SK-N-SH treated with all-trans-retinoic acid at 6 μM for 48 hours (cell line): ENCODE measurements around the gene CALU.

Source experiments
- ARNTL ChIP-seq: fragments of 450-650 bp; formaldehyde crosslinking; IDR thresholded peaks from 2 replicates; pipeline ENCODE4 v1.5.0; 2020; ENCODE audit warnings: low read depth, mild to moderate bottlenecking, moderate library complexity, borderline replicate concordance
- CSDC2 ChIP-seq: fragments of 250-450 bp; sonication (Bioruptor Pico); IDR thresholded peaks from 2 replicates; pipeline ENCODE4 v1.5.0; 2020; ENCODE audit warnings: mild to moderate bottlenecking, moderate library complexity
- OSR1 ChIP-seq: fragments of 250-450 bp; sonication (Bioruptor Pico); IDR thresholded peaks from 2 replicates; pipeline ENCODE4 v1.8.0; 2022; ENCODE audit warnings: moderate library complexity, mild to moderate bottlenecking, inconsistent platforms
- PPARA ChIP-seq: fragments of 250-450 bp; sonication (Bioruptor Pico); IDR thresholded peaks from 2 replicates; pipeline ENCODE4 v1.5.0; 2020; ENCODE audit warnings: mild to moderate bottlenecking, borderline replicate concordance
- SNAI2 ChIP-seq: fragments of 250-450 bp; sonication (Bioruptor Pico); IDR thresholded peaks from 2 replicates; pipeline ENCODE4 v1.5.0; 2020; ENCODE audit warnings: mild to moderate bottlenecking, moderate library complexity
- ZFP3 ChIP-seq: fragments of 250-450 bp; sonication (Bioruptor Pico); IDR thresholded peaks from 2 replicates; pipeline ENCODE4 v1.5.0; 2020; ENCODE audit warnings: mild to moderate bottlenecking, moderate library complexity
- ZFP30 ChIP-seq: fragments of 450-650 bp; formaldehyde crosslinking; IDR thresholded peaks from 2 replicates; pipeline ENCODE4 v1.5.0; 2022; ENCODE audit warnings: mild to moderate bottlenecking, moderate library complexity
- ZNF70 ChIP-seq: fragments of 450-650 bp; formaldehyde crosslinking; IDR thresholded peaks from 2 replicates; pipeline ENCODE4 v1.5.0; 2020; ENCODE audit warnings: mild to moderate bottlenecking, moderate library complexity
- TF ChIP-seq, protein P1 (sequence below): fragments of 250-450 bp; sonication (Bioruptor Pico); IDR thresholded peaks from 2 replicates; pipeline ENCODE4 v1.5.1; 2020; ENCODE audit warnings: low read depth, mild to moderate bottlenecking, moderate library complexity
- TF ChIP-seq, protein P2 (sequence below): fragments of 250-450 bp; sonication (Bioruptor Pico); IDR thresholded peaks from 2 replicates; pipeline ENCODE4 v1.8.0; 2020; ENCODE audit warnings: mild to moderate bottlenecking, moderate library complexity, borderline replicate concordance
- TF ChIP-seq, protein P3 (sequence below): fragments of 250-450 bp; sonication (Bioruptor Pico); IDR thresholded peaks from 2 replicates; pipeline ENCODE4 v1.8.0; 2021; ENCODE audit warnings: low read depth, mild to moderate bottlenecking, moderate library complexity, borderline replicate concordance

DNA sequence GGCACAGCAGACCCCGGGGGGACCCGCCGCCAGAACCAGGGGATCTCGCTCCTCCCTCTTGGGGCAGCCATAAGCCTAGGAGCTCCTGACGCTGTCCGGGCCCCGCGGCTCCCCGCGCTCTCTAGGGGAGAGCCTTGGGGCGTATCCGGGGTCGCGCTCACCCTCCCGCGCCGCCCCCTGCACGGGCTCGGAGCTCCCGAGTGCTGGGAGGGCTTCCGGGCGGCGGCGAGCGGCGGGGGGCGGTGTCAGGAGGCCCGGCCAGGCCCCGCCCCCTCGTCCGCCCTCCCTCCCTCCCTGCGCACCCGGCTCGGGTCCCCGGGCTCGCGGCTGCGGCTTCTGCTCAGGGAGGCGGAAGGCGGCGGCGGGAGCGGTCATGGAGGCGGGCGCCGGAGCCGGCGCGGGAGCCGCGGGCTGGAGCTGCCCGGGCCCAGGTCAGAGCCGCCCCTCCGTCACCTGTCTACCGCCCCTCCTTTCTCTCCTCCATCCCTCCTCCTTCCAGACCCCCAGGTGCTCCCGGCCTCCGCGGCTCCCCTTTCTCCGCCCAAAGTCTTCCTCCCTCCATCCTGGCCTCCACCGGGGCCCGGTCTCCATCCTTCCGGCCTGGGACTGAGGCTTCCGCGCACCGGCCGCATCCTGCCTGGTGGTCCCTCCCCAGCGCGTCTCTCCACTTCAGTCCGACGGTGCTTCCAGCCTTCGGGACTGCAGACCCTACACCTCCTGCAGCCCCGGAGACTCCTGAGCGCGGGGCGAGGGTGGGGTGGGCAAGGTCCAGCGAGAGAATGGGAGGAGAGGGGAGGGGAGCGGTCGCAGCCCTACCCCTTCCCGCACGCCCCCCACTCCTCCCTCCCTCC, 52.2 kb downstream of the CALU start, which contains the start of gene CCDC136:
- no peak for TF ChIP-seq ZNF70 (CRISPR knock-in tag)
- TF ChIP-seq, protein P1, sequence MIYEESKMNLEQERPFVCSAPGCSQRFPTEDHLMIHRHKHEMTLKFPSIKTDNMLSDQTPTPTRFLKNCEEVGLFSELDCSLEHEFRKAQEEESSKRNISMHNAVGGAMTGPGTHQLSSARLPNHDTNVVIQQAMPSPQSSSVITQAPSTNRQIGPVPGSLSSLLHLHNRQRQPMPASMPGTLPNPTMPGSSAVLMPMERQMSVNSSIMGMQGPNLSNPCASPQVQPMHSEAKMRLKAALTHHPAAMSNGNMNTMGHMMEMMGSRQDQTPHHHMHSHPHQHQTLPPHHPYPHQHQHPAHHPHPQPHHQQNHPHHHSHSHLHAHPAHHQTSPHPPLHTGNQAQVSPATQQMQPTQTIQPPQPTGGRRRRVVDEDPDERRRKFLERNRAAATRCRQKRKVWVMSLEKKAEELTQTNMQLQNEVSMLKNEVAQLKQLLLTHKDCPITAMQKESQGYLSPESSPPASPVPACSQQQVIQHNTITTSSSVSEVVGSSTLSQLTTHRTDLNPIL (CRISPR knock-in tag), result no peak
- TF ChIP-seq SNAI2 (CRISPR knock-in tag), result no peak
- TF ChIP-seq ZFP3 (CRISPR knock-in tag), result no peak
- TF ChIP-seq, protein P2, sequence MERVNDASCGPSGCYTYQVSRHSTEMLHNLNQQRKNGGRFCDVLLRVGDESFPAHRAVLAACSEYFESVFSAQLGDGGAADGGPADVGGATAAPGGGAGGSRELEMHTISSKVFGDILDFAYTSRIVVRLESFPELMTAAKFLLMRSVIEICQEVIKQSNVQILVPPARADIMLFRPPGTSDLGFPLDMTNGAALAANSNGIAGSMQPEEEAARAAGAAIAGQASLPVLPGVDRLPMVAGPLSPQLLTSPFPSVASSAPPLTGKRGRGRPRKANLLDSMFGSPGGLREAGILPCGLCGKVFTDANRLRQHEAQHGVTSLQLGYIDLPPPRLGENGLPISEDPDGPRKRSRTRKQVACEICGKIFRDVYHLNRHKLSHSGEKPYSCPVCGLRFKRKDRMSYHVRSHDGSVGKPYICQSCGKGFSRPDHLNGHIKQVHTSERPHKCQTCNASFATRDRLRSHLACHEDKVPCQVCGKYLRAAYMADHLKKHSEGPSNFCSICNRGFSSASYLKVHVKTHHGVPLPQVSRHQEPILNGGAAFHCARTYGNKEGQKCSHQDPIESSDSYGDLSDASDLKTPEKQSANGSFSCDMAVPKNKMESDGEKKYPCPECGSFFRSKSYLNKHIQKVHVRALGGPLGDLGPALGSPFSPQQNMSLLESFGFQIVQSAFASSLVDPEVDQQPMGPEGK (CRISPR knock-in tag), result no peak
- TF ChIP-seq ZFP30, result no peak
- no peak for TF ChIP-seq OSR1 (CRISPR knock-in tag)
- TF ChIP-seq CSDC2 (CRISPR knock-in tag), result no peak
- TF ChIP-seq, protein P3, sequence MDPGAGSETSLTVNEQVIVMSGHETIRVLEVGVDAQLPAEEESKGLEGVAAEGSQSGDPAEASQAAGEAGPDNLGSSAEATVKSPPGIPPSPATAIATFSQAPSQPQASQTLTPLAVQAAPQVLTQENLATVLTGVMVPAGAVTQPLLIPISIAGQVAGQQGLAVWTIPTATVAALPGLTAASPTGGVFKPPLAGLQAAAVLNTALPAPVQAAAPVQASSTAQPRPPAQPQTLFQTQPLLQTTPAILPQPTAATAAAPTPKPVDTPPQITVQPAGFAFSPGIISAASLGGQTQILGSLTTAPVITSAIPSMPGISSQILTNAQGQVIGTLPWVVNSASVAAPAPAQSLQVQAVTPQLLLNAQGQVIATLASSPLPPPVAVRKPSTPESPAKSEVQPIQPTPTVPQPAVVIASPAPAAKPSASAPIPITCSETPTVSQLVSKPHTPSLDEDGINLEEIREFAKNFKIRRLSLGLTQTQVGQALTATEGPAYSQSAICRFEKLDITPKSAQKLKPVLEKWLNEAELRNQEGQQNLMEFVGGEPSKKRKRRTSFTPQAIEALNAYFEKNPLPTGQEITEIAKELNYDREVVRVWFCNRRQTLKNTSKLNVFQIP (CRISPR knock-in tag), result no peak
- TF ChIP-seq ARNTL (CRISPR knock-in tag), result no peak
- no peak for TF ChIP-seq PPARA
